Measurements from ENCODE around the gene FBXO28.

DNA sequence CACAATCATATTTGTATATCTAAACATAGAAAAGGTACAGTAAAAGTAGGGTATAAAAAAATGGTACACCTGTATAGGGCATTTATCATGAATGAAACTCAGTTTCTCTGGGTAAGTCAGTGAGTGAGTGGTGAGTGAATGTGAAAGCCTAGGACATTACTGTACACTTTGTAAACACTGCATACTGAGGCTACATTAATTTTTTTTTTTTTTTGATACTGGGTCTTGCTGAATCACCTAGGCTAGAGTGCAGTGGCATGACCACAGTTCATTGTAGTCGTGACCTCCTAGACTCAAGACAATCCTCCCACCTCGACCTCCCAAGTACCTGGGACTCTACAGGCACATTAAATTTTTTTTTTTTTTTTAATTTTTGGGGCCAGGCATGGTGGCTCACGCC is 27.8 kb downstream of the FBXO28 start:
- TF ChIP-seq POLR2A (IDR thresholded peaks at IDR 0.05): no peak
- TF ChIP-seq, protein P1, sequence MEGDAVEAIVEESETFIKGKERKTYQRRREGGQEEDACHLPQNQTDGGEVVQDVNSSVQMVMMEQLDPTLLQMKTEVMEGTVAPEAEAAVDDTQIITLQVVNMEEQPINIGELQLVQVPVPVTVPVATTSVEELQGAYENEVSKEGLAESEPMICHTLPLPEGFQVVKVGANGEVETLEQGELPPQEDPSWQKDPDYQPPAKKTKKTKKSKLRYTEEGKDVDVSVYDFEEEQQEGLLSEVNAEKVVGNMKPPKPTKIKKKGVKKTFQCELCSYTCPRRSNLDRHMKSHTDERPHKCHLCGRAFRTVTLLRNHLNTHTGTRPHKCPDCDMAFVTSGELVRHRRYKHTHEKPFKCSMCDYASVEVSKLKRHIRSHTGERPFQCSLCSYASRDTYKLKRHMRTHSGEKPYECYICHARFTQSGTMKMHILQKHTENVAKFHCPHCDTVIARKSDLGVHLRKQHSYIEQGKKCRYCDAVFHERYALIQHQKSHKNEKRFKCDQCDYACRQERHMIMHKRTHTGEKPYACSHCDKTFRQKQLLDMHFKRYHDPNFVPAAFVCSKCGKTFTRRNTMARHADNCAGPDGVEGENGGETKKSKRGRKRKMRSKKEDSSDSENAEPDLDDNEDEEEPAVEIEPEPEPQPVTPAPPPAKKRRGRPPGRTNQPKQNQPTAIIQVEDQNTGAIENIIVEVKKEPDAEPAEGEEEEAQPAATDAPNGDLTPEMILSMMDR (IDR thresholded peaks at IDR 0.05): no peak
